Ascending aorta (tissue), 2 donors: ENCODE measurements around the gene NAB2. TPM values are rescaled to one million over a fixed set of nuclear protein-coding genes. Genes with fewer than 3 reads are reported as not detected.
"Not testable (repeated sequence)": the region's sequence is repeated elsewhere in the genome, so short reads cannot be mapped to it uniquely, and the experiment has no call there.

Experiments used
- DNase-seq, 2 donors: peaks; one replicate each; pipeline ENCODE4 v3.0.0-alpha.2; 2019; ENCODE audit warnings: low spot score in 2 of 2
- H3K27ac ChIP-seq, 2 donors: fragments of 200-600 bp; sonication (generic); one replicate each; pipeline ENCODE4 v1.5.1; 2016 to 2017; ENCODE audit warnings: mild to moderate bottlenecking in 1 of 2
- H3K27me3 ChIP-seq: fragments of 200-600 bp; sonication (generic); one replicate; pipeline ENCODE4 v1.5.1; 2017
- H3K36me3 ChIP-seq, 2 donors: fragments of 200-600 bp; sonication (generic); one replicate each; pipeline ENCODE4 v1.5.1; 2016
- H3K4me1 ChIP-seq, 2 donors: fragments of 200-600 bp; sonication (generic); one replicate each; pipeline ENCODE4 v1.5.1; 2016 to 2017; ENCODE audit warnings: mild to moderate bottlenecking in 1 of 2
- H3K4me3 ChIP-seq, 2 donors: fragments of 200-600 bp; sonication (generic); one replicate each; pipeline ENCODE4 v1.5.1; 2016 to 2017; ENCODE audit warnings: mild to moderate bottlenecking in 1 of 2
- H3K9me3 ChIP-seq, 2 donors: fragments of 200-600 bp; sonication (generic); one replicate each; pipeline ENCODE4 v1.5.1; 2016
- CTCF ChIP-seq, 3 experiments: fragments of 200-600 bp in 2 of 3; fragments of 450-650 bp in 1 of 3; sonication (generic) in 2 of 3; IDR thresholded peaks; one replicate each; pipeline ENCODE4 v1.5.1; 2016 to 2019; ENCODE audit warnings: antibody characterized with exemption in 3 of 3, mild to moderate bottlenecking in 1 of 3, moderate library complexity in 1 of 3
- intact Hi-C: fragments of 100-400 bp; cut with DNase I; formaldehyde crosslinking; loops from one replicate; pipeline ENCODE4 v1.15.1; 2023
- total RNA-seq: library from RNA; depleted of rRNA; stranded (reverse); fragments of >200 nt; gene quantifications from one replicate; pipeline ENCODE4 v1.1.0, GENCODE V29; 2016

Gene NAB2
- total RNA-seq, 1 donor from 2014 or later = 50.9 TPM

- Histone ChIP-seq H3K27ac (peak overlapping the region; percentile 62 to 65), H3K27me3 (no peaks in the 10 kb centered on the region), H3K4me1 (peaks cover 2 to 13% of the 10 kb centered on the region in 2 donors), H3K36me3 (peaks cover 0 to 3% of the 10 kb centered on the region in 2 donors), H3K9me3 (no peaks in the 10 kb centered on the region), H3K4me3 (peak overlapping the region; percentile 16 to 59)
- intact Hi-C loops = loop anchor here (2.0 kb wide), 1 partner anchor 14 kb away; no protein-coding TSS in a partner anchor
- DNase-seq = no peak
- no peak for TF ChIP-seq CTCF (IDR thresholded peaks at IDR 0.05)
Measured at GRCh38 chr12:57072661-57073060, 16.3 kb upstream of the NAB2 start.

GRCh38 chr12:57073566-57074450, 15.1 kb upstream of the NAB2 start:
- H3K9me3 ChIP-seq, DNase-seq, H3K27me3 ChIP-seq, H3K36me3 ChIP-seq: not testable (repeated sequence)
- intact Hi-C loops = loop anchor here (2.0 kb wide), 1 partner anchor 13 kb away; no protein-coding TSS in a partner anchor
- H3K4me1 ChIP-seq = peaks cover 7 to 17% of the 10 kb centered on the region in 2 donors
- H3K4me3 ChIP-seq = peak overlapping the region; percentile 16 to 59
- peak overlapping the region; percentile 62 to 65 for H3K27ac ChIP-seq

- Histone ChIP-seq H3K27ac (peak within 1 kb of the TSS; percentile 76 to 81), H3K36me3 (no peaks in the 10 kb centered on the region), H3K9me3 (no peaks in the 10 kb centered on the region), H3K4me3 (peak within 1 kb of the TSS; percentile 68 to 70), H3K4me1 (peaks cover 7 to 11% of the 10 kb centered on the region in 2 donors), H3K27me3 (no peaks in the 10 kb centered on the region)
- TF ChIP-seq CTCF (IDR thresholded peaks at IDR 0.05) = no peak
- peak; percentile 98 to 99 for DNase-seq
- intact Hi-C loops = loop anchor here (1.0 to 2.0 kb wide), 2 partner anchors 9 to 70 kb away; no protein-coding TSS in a partner anchor
Measured at GRCh38 chr12:57078519-57079404, 10.2 kb upstream of the NAB2 start, which contains the start of gene NEMP1. Gene NEMP1, minus strand, starts transcription at chr12:57078791. Its CDS starts 46 bp downstream, at chr12:57078745.

- no peaks in the 10 kb centered on the region for H3K36me3 ChIP-seq
- peaks cover 7 to 11% of the 10 kb centered on the region in 2 donors for H3K4me1 ChIP-seq
- TF ChIP-seq CTCF (IDR thresholded peaks at IDR 0.05) = no peak
- H3K9me3 ChIP-seq = no peaks in the 10 kb centered on the region
- DNase-seq = no peak
- no peaks in the 10 kb centered on the region for H3K27me3 ChIP-seq
- intact Hi-C loops = loop anchor here (2.0 kb wide), 1 partner anchor 69 kb away; no protein-coding TSS in a partner anchor
- no peak overlapping the region for H3K4me3 ChIP-seq
- peak overlapping the region; percentile 76 to 81 for H3K27ac ChIP-seq
Measured at GRCh38 chr12:57079821-57080220, 9.1 kb upstream of the NAB2 start.

GRCh38 chr12:57080855-57081254, 8.1 kb upstream of the NAB2 start:
- Histone ChIP-seq H3K4me1 (peaks cover 10 to 16% of the 10 kb centered on the region in 2 donors), H3K36me3 (no peaks in the 10 kb centered on the region), H3K4me3 (no peak overlapping the region), H3K9me3 (no peaks in the 10 kb centered on the region), H3K27ac (no peak overlapping the region), H3K27me3 (no peaks in the 10 kb centered on the region)
- DNase-seq = no peak
- intact Hi-C loops = no loop called here
- TF ChIP-seq CTCF (IDR thresholded peaks at IDR 0.05) = no peak
